Measurements from ENCODE around the gene LIPC. TPM values are rescaled to one million over a fixed set of nuclear protein-coding genes. Genes with fewer than 3 reads are reported as not detected.

LIPC gene
- total and polyA plus RNA-seq, 2 donors (not counting 3 experiments of a cell fraction or from before 2014, with no cell fraction given), result not detected

DNA sequence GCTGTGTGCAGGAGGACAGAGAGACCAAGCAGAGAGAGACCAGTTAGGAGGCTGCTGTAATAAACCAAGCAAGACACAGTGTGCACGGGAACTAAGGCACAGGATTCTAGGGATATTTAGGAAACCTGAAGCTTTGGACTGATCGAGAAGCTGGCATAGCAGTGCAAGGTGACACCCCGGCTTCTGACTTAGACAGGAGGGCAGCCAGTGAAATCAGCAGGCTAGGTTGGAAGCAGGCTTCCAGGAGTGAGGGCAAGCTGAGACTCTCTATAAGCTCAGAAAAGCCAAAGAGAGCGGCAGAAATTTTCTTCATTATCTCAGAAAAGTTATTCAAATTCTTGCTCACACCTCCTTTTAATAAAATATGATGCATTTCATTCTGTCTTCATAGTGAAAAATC, 104.6 kb downstream of the LIPC start:
- CTCF ChIA-PET, result interaction anchor here (2.2 kb wide), 1 partner anchor 13 kb away, joined by 6 read pairs; no protein-coding TSS in a partner anchor
- Histone ChIP-seq H3K36me3 (ENCODE audit: control insufficient read depth in 2 of 2, extremely low read depth in 1 of 2, insufficient read depth in 2 of 2, low read length in 2 of 2) (no peaks in the 10 kb centered on the region), H3K27me3 (ENCODE audit: control insufficient read depth in 2 of 2, insufficient read depth in 2 of 2, low read length in 2 of 2) (peaks cover 2 to 6% of the 10 kb centered on the region in 2 experiments), H3K9ac (replicated peaks; ENCODE audit: extremely low read depth, insufficient read depth, low read length) (no peak overlapping the region), H3K27ac (ENCODE audit: insufficient read depth, low read depth, low read length) (no peak overlapping the region), H3K79me2 (ENCODE audit: control insufficient read depth, insufficient read depth, low read length) (no peaks in the 10 kb centered on the region), H2AFZ (ENCODE audit: low read depth, low read length) (no peak overlapping the region), H3K9me3 (replicated peaks; ENCODE audit: control insufficient read depth, insufficient read depth, low read length) (no peaks in the 10 kb centered on the region), H3K4me2 (ENCODE audit: insufficient read depth, low read length) (no peak overlapping the region), H3K4me1 (ENCODE audit: control insufficient read depth, extremely low read depth, insufficient read depth, low read length) (no peaks in the 10 kb centered on the region), H3K4me3 (replicated peaks in 1 of 3; ENCODE audit: insufficient read depth in 1 of 3, low read depth in 1 of 3, low read length in 3 of 3) (no peak overlapping the region), H3K9me1 (replicated peaks; ENCODE audit: control insufficient read depth, extremely low read depth, insufficient read depth, low read length) (no peaks in the 10 kb centered on the region), H4K20me1 (replicated peaks; ENCODE audit: control insufficient read depth, extremely low read depth, insufficient read depth, low read length) (no peaks in the 10 kb centered on the region)
- dilution Hi-C loops (cut with MboI; ENCODE audit: extremely low pct_ligation_motif_present, low sequenced_read_pairs), result no loop called here
- POLR2A ChIA-PET, result no interaction called here
- DNase-seq (ENCODE audit: low read depth, low spot score) (no peak), FAIRE-seq (no peak)
- TF ChIP-seq MYC (IDR thresholded peaks at IDR 0.05; ENCODE audit: low read depth, low read length), result no peak
- no peak for TF ChIP-seq FOS (IDR thresholded peaks at IDR 0.05; ENCODE audit: borderline replicate concordance, insufficient read depth, low read length)
- TF ChIP-seq, protein P1, sequence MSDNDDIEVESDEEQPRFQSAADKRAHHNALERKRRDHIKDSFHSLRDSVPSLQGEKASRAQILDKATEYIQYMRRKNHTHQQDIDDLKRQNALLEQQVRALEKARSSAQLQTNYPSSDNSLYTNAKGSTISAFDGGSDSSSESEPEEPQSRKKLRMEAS (IDR thresholded peaks at IDR 0.05; ENCODE audit: insufficient read depth, insufficient read length), result no peak
- TF ChIP-seq, protein P2, sequence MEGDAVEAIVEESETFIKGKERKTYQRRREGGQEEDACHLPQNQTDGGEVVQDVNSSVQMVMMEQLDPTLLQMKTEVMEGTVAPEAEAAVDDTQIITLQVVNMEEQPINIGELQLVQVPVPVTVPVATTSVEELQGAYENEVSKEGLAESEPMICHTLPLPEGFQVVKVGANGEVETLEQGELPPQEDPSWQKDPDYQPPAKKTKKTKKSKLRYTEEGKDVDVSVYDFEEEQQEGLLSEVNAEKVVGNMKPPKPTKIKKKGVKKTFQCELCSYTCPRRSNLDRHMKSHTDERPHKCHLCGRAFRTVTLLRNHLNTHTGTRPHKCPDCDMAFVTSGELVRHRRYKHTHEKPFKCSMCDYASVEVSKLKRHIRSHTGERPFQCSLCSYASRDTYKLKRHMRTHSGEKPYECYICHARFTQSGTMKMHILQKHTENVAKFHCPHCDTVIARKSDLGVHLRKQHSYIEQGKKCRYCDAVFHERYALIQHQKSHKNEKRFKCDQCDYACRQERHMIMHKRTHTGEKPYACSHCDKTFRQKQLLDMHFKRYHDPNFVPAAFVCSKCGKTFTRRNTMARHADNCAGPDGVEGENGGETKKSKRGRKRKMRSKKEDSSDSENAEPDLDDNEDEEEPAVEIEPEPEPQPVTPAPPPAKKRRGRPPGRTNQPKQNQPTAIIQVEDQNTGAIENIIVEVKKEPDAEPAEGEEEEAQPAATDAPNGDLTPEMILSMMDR (IDR thresholded peaks at IDR 0.05; ENCODE audit: extremely low read depth in 1 of 2, insufficient read depth in 1 of 2, low read depth in 1 of 2, low read length in 2 of 2), result no peak
- no peak for TF ChIP-seq EZH2 (IDR thresholded peaks at IDR 0.05; ENCODE audit: borderline replicate concordance, low read depth, low read length, severe bottlenecking)
- TF ChIP-seq POLR2A (IDR thresholded peaks at IDR 0.05; ENCODE audit: low read depth, low read length), result no peak
- no peak for TF ChIP-seq POLR2AphosphoS5 (IDR thresholded peaks at IDR 0.05; ENCODE audit: insufficient read depth, low read depth, low read length)
- no peak for TF ChIP-seq GATA2 (IDR thresholded peaks at IDR 0.05; ENCODE audit: insufficient read depth, insufficient read length, low read depth, low read length)
- no peak for TF ChIP-seq JUN (IDR thresholded peaks at IDR 0.05; ENCODE audit: borderline replicate concordance, insufficient read depth, insufficient read length, low read depth)
- intact Hi-C loops (cut with micrococcal nuclease), result no loop called here
- BruUV-seq (replicated peaks), result no TSS peak

All from endothelial cell of umbilical vein (primary cell).